Measurements from ENCODE around the gene PRKCQ. TPM values are rescaled to one million over a fixed set of nuclear protein-coding genes. Genes with fewer than 3 reads are reported as not detected.
A peak's percentile ranks its signal among the peaks of the same experiment; 100 is the strongest.

The PRKCQ gene
- total and polyA plus RNA-seq, 4 donors, result 0.13 to 3.3 (median 0.45) TPM

- H3K9ac ChIP-seq (ENCODE audit: low read depth in 1 of 2, low read length in 2 of 2), result no peak overlapping the region
- peak overlapping the region in 1 of 2 donors; percentile 15 for H3K27ac ChIP-seq (ENCODE audit: low read depth in 1 of 2, low read length in 2 of 2)
- H3K4me1 ChIP-seq (ENCODE audit: control insufficient read depth in 4 of 4, insufficient read depth in 4 of 4, low read length in 3 of 4), result no peaks in the 10 kb centered on the region
- peaks cover 0 to 2% (median 0%) of the 10 kb centered on the region in 4 donors for H3K27me3 ChIP-seq (ENCODE audit: control insufficient read depth in 4 of 4, insufficient read depth in 4 of 4, low read length in 3 of 4)
- H3K9me3 ChIP-seq (ENCODE audit: control insufficient read depth in 4 of 4, low read length in 3 of 4), result no peaks in the 10 kb centered on the region
- no peak for DNase-seq (ENCODE audit: low spot score)
- no peak overlapping the region for H3K4me3 ChIP-seq (ENCODE audit: low read depth in 1 of 3, low read length in 3 of 3)
- no peaks in the 10 kb centered on the region for H3K36me3 ChIP-seq (ENCODE audit: control insufficient read depth in 4 of 4, insufficient read depth in 3 of 4, low read depth in 1 of 4, low read length in 3 of 4)
- WGBS, result 36% methylated on average over 9 of the region's 9 CpGs
- no peak for TF ChIP-seq TAF1 (conservative IDR thresholded peaks at IDR 0.05)
- no peak for TF ChIP-seq GABPA (IDR thresholded peaks at IDR 0.05 in 1 of 2, conservative IDR thresholded peaks at IDR 0.05 in 1 of 2)
- TF ChIP-seq EGR1 (IDR thresholded peaks at IDR 0.05; ENCODE audit: low read depth in 2 of 2), result no peak
- no peak for TF ChIP-seq FOXA2 (IDR thresholded peaks at IDR 0.05)
- TF ChIP-seq NR2F2 (IDR thresholded peaks at IDR 0.05), result no peak
- no peak for TF ChIP-seq REST (IDR thresholded peaks at IDR 0.05)
- TF ChIP-seq SP1 (IDR thresholded peaks at IDR 0.05), result no peak
- TF ChIP-seq ATF3 (IDR thresholded peaks at IDR 0.05), result no peak
- TF ChIP-seq CTCF (IDR thresholded peaks at IDR 0.05; ENCODE audit: low read depth, low read length, missing input control), result no peak
These were observed 36.6 kb downstream of the PRKCQ start for GRCh38 chr10:6543431-6544005.

GRCh38 chr10:6542999-6543430 is 37.1 kb downstream of the PRKCQ start:
- H3K9me3 ChIP-seq (ENCODE audit: control insufficient read depth in 4 of 4, low read length in 3 of 4), result no peaks in the 10 kb centered on the region
- 28% methylated on average over 9 of the region's 9 CpGs for WGBS
- peaks cover 0 to 2% (median 0%) of the 10 kb centered on the region in 4 donors for H3K27me3 ChIP-seq (ENCODE audit: control insufficient read depth in 4 of 4, insufficient read depth in 4 of 4, low read length in 3 of 4)
- no peak for DNase-seq (ENCODE audit: low spot score)
- no peak overlapping the region for H3K4me3 ChIP-seq (ENCODE audit: low read depth in 1 of 3, low read length in 3 of 3)
- no peaks in the 10 kb centered on the region for H3K36me3 ChIP-seq (ENCODE audit: control insufficient read depth in 4 of 4, insufficient read depth in 3 of 4, low read depth in 1 of 4, low read length in 3 of 4)
- H3K9ac ChIP-seq (ENCODE audit: low read depth in 1 of 2, low read length in 2 of 2), result no peak overlapping the region
- H3K4me1 ChIP-seq (ENCODE audit: control insufficient read depth in 4 of 4, insufficient read depth in 4 of 4, low read length in 3 of 4), result no peaks in the 10 kb centered on the region
- peak overlapping the region in 1 of 2 donors; percentile 15 for H3K27ac ChIP-seq (ENCODE audit: low read depth in 1 of 2, low read length in 2 of 2)
- TF ChIP-seq TAF1 (conservative IDR thresholded peaks at IDR 0.05), result no peak
- no peak for TF ChIP-seq REST (IDR thresholded peaks at IDR 0.05)
- TF ChIP-seq MAX (IDR thresholded peaks at IDR 0.05), result no peak
- no peak for TF ChIP-seq FOXA1 (IDR thresholded peaks at IDR 0.05)
- no peak for TF ChIP-seq RXRA (IDR thresholded peaks at IDR 0.05)
- TF ChIP-seq GABPA (IDR thresholded peaks at IDR 0.05 in 1 of 2, conservative IDR thresholded peaks at IDR 0.05 in 1 of 2), result no peak
- no peak for TF ChIP-seq YY1 (IDR thresholded peaks at IDR 0.05)
- TF ChIP-seq HNF4G (IDR thresholded peaks at IDR 0.05), result no peak
- no peak for TF ChIP-seq EGR1 (IDR thresholded peaks at IDR 0.05; ENCODE audit: low read depth in 2 of 2)
- no peak for TF ChIP-seq FOXA2 (IDR thresholded peaks at IDR 0.05)
- TF ChIP-seq CTCF (IDR thresholded peaks at IDR 0.05; ENCODE audit: low read depth, low read length, missing input control), result no peak
- no peak for TF ChIP-seq JUND (IDR thresholded peaks at IDR 0.05)
- TF ChIP-seq HNF4A (conservative IDR thresholded peaks at IDR 0.05), result no peak
- no peak for TF ChIP-seq ZBTB33 (IDR thresholded peaks at IDR 0.05)
- no peak for TF ChIP-seq RAD21 (IDR thresholded peaks at IDR 0.05)

Data from liver (tissue), 9 donors.